Endodermal cell (in vitro differentiated cells): ENCODE data around the gene ZNF783. TPM values are rescaled to one million over a fixed set of nuclear protein-coding genes. Genes with fewer than 3 reads are reported as not detected.

Source experiments
- DNase-seq: peaks from one replicate; pipeline ENCODE4 v3.0.0-alpha.2; 2017
- H3K27ac ChIP-seq: 2 replicates; pipeline ENCODE4 v1.5.1; 2013; ENCODE audit warnings: mild to moderate bottlenecking, low read depth, low read length, moderate library complexity
- H3K27me3 ChIP-seq: 2 replicates; pipeline ENCODE4 v1.6.1; 2013; ENCODE audit warnings: mild to moderate bottlenecking, low read length, moderate library complexity; ENCODE audit not compliant: insufficient read depth, control insufficient read depth, poor library complexity, severe bottlenecking
- H3K36me3 ChIP-seq: 2 replicates; pipeline ENCODE4 v1.7.0; 2013; ENCODE audit warnings: mild to moderate bottlenecking, low read length, moderate library complexity; ENCODE audit not compliant: control insufficient read depth, insufficient read depth
- H3K4me1 ChIP-seq: one replicate; pipeline ENCODE4 v1.7.0; 2013; ENCODE audit warnings: low read length; ENCODE audit not compliant: control insufficient read depth, insufficient read depth
- H3K4me3 ChIP-seq: 2 replicates; pipeline ENCODE4 v1.5.1; 2013; ENCODE audit warnings: mild to moderate bottlenecking, low read length, moderate library complexity
- H3K9ac ChIP-seq: 2 replicates; pipeline ENCODE4 v1.6.1; 2013; ENCODE audit warnings: mild to moderate bottlenecking, low read length, moderate library complexity; ENCODE audit not compliant: poor library complexity, severe bottlenecking; ENCODE audit errors: extremely low read depth
- H3K9me3 ChIP-seq: 2 replicates; pipeline ENCODE4 v1.6.1; 2013; ENCODE audit warnings: mild to moderate bottlenecking, low read length, moderate library complexity; ENCODE audit not compliant: control insufficient read depth
- H3K27ac Mint-ChIP-seq: 2 replicates; pipeline ENCODE4 v1.8.0; 2020; ENCODE audit warnings: mixed read lengths
- H3K27me3 Mint-ChIP-seq: 2 replicates; pipeline ENCODE4 v1.8.0; 2021; ENCODE audit warnings: mild to moderate bottlenecking, mixed read lengths; ENCODE audit not compliant: insufficient read depth
- H3K36me3 Mint-ChIP-seq: 2 replicates; pipeline ENCODE4 v1.8.0; 2020; ENCODE audit warnings: low read depth, mixed read lengths
- H3K4me1 Mint-ChIP-seq: 2 replicates; pipeline ENCODE4 v1.8.0; 2020; ENCODE audit warnings: mixed read lengths
- H3K4me3 Mint-ChIP-seq: 2 replicates; pipeline ENCODE4 v1.8.0; 2020; ENCODE audit warnings: mild to moderate bottlenecking, moderate library complexity, mixed read lengths
- H3K9me3 Mint-ChIP-seq: 2 replicates; pipeline ENCODE4 v1.8.0; 2020; ENCODE audit warnings: mild to moderate bottlenecking, mixed read lengths
- CTCF ChIP-seq: fragments of 200-600 bp; sonication (generic); conservative IDR thresholded peaks from 2 replicates; pipeline ENCODE4 v1.5.0; 2021; ENCODE audit warnings: antibody characterized with exemption, mild to moderate bottlenecking
- WGBS, 2 experiments: methylation state at CpG; one replicate each; pipeline versions ENCODE4 v1.1.5 to v1.1.7; 2013; ENCODE audit warnings: missing lambda C conversion rate in 2 of 2, mixed read lengths in 1 of 2; ENCODE audit not compliant: insufficient coverage in 1 of 2, insufficient read length in 1 of 2; 5-methylcytosine and 5-hydroxymethylcytosine counted together
- total RNA-seq, 2 donors: library from RNA; stranded (reverse); fragmentation: NEBNext Ultra II Directional in 1 of 2; extraction: Animal tissue kit (Norgen Biotek cat#: 25700) in 1 of 2; gene quantifications; 2 replicates in 1 of 2; 3 replicates in 1 of 2; pipeline ENCODE4 v1.2.1, GENCODE V29; 2021

ZNF783 gene
- total RNA-seq, 2 donors from 2014 or later, result 12.1 to 13.2 TPM

- no peaks in the 10 kb centered on the region for H3K9me3 ChIP-seq
- peaks cover 5% of the 10 kb centered on the region for H3K36me3 Mint-ChIP-seq
- no peaks in the 10 kb centered on the region for H3K9me3 Mint-ChIP-seq
- H3K4me1 ChIP-seq, result no peaks in the 10 kb centered on the region
- no peak for TF ChIP-seq CTCF
- H3K9ac ChIP-seq, result no peak overlapping the region
- H3K4me1 Mint-ChIP-seq, result no peaks in the 10 kb centered on the region
- DNase-seq, result no peak
- H3K4me3 ChIP-seq, result no peak overlapping the region
- H3K27me3 Mint-ChIP-seq, result peaks cover under 1% of the 10 kb centered on the region
- no peak overlapping the region for H3K27ac ChIP-seq
- no peaks in the 10 kb centered on the region for H3K27me3 ChIP-seq
- WGBS, 2 experiments, result 88% methylated on average over 11 to 13 of the region's 13 CpGs
- H3K4me3 Mint-ChIP-seq, result no peak overlapping the region
- no peak overlapping the region for H3K27ac Mint-ChIP-seq
- H3K36me3 ChIP-seq, result no peaks in the 10 kb centered on the region
These were observed 29.2 kb downstream of the ZNF783 start for GRCh38 chr7:149291036-149291780.

GRCh38 chr7:149291781-149292461 is 29.9 kb downstream of the ZNF783 start:
- no peaks in the 10 kb centered on the region for H3K4me1 Mint-ChIP-seq
- H3K27me3 Mint-ChIP-seq, result no peaks in the 10 kb centered on the region
- no peak overlapping the region for H3K27ac ChIP-seq
- TF ChIP-seq CTCF, result no peak
- 93 to 94% methylated on average over 11 to 16 of the region's 16 CpGs for WGBS, 2 experiments
- H3K9me3 ChIP-seq, result no peaks in the 10 kb centered on the region
- peaks cover 5% of the 10 kb centered on the region for H3K36me3 Mint-ChIP-seq
- no peak for DNase-seq
- no peaks in the 10 kb centered on the region for H3K4me1 ChIP-seq
- H3K9ac ChIP-seq, result no peak overlapping the region
- no peak overlapping the region for H3K4me3 ChIP-seq
- H3K36me3 ChIP-seq, result no peaks in the 10 kb centered on the region
- no peak overlapping the region for H3K27ac Mint-ChIP-seq
- no peaks in the 10 kb centered on the region for H3K27me3 ChIP-seq
- H3K9me3 Mint-ChIP-seq, result no peaks in the 10 kb centered on the region
- H3K4me3 Mint-ChIP-seq, result no peak overlapping the region

- Mint-ChIP-seq H3K36me3 (peaks cover 5% of the 10 kb centered on the region), H3K9me3 (no peaks in the 10 kb centered on the region), H3K4me3 (no peak overlapping the region), H3K4me1 (no peaks in the 10 kb centered on the region), H3K27me3 (no peaks in the 10 kb centered on the region), H3K27ac (no peak overlapping the region)
- peak; percentile 76 for DNase-seq
- 82% methylated on average over 9 of the region's 9 CpGs; no CpG with 5 or more reads in 1 of the 2 experiments for WGBS, 2 experiments
- TF ChIP-seq CTCF, result no peak
- no peaks in the 10 kb centered on the region for H3K9me3 ChIP-seq
- no peaks in the 10 kb centered on the region for H3K4me1 ChIP-seq
- H3K9ac ChIP-seq, result no peak overlapping the region
- H3K27me3 ChIP-seq, result no peaks in the 10 kb centered on the region
- H3K36me3 ChIP-seq, result no peaks in the 10 kb centered on the region
- H3K4me3 ChIP-seq, result no peak overlapping the region
- no peak overlapping the region for H3K27ac ChIP-seq
These were observed 30.4 kb downstream of the ZNF783 start for GRCh38 chr7:149292462-149292823.
